ENCODE results near the gene ZMYND8. TPM values are rescaled to one million over a fixed set of nuclear protein-coding genes. Genes with fewer than 3 reads are reported as not detected.

Gene ZMYND8
- total and polyA plus RNA-seq, 2 of the 8 experiments (the other 6 are each of a cell fraction or from before 2014, with no cell fraction given), result 50.5 to 163 TPM

GRCh38 chr20:47347661-47348435 lies 8.7 kb downstream of the ZMYND8 start:
- CTCF ChIA-PET (ENCODE audit: partially characterized antibody), result interaction anchor here (0.5 to 4.4 kb wide), 9 partner anchors 13 to 75 kb away, joined by 3 to 19 read pairs (median 4); no protein-coding TSS in a partner anchor
- no peak overlapping the region for H3K14ac ChIP-seq (ENCODE audit: insufficient read length)
- POLR2A ChIA-PET (ENCODE audit: partially characterized antibody), result interaction anchor here (1.3 to 42.1 kb wide), 5 partner anchors 9 to 32 kb away, joined by 3 to 1191 read pairs (median 16); partner anchors contain the start of gene ZMYND8
- no peak overlapping the region for H3K23ac ChIP-seq (ENCODE audit: insufficient read length)
- peak overlapping the region in 1 of 4 experiments; percentile 13; a peak in 1 of 7 replicates for H3K9ac ChIP-seq (replicated peaks in 1 of 4; ENCODE audit: extremely low read depth in 1 of 4, low read depth in 3 of 4, low read length in 3 of 4)
- H3K4me1 ChIP-seq (replicated peaks in 1 of 4; ENCODE audit: control insufficient read depth in 3 of 4, insufficient read depth in 4 of 4, low read length in 3 of 4), result peaks cover 38 to 65% (median 43%) of the 10 kb centered on the region in 4 experiments
- peaks cover 51 to 99% of the 10 kb centered on the region in 2 experiments for H3K79me2 ChIP-seq (ENCODE audit: control insufficient read depth in 1 of 2, insufficient read depth in 2 of 2, low read length in 2 of 2)
- peak overlapping the region; percentile 39 to 67; a peak in 3 of 4 replicates for H3K4me2 ChIP-seq (ENCODE audit: insufficient read depth in 1 of 2, low read depth in 2 of 2, low read length in 2 of 2)
- peak overlapping the region; percentile 61 for H3K4ac ChIP-seq (replicated peaks; ENCODE audit: insufficient read length, low read depth, low read length)
- no peak overlapping the region; the same call in 1 of the 2 replicates for H3K18ac ChIP-seq (ENCODE audit: extremely low read depth, low read length)
- DNase-seq (ENCODE audit: low read depth in 1 of 2, low spot score in 2 of 2), result no peak
- H4K8ac ChIP-seq (ENCODE audit: extremely low read depth, insufficient read depth, low read length), result no peak overlapping the region
- H3K79me1 ChIP-seq (ENCODE audit: low read depth, low read length), result peaks cover 10% of the 10 kb centered on the region
- H3K56ac ChIP-seq (replicated peaks; ENCODE audit: insufficient read length, low read depth, low read length), result peak overlapping the region; percentile 63
- H3K23me2 ChIP-seq (ENCODE audit: low read depth, low read length), result no peaks in the 10 kb centered on the region
- H2BK120ac ChIP-seq (replicated peaks; ENCODE audit: low read depth, low read length), result no peak overlapping the region
- H2AFZ ChIP-seq (ENCODE audit: low read length), result no peak overlapping the region
- no peaks in the 10 kb centered on the region for H3K27me3 ChIP-seq (replicated peaks in 1 of 4; ENCODE audit: control insufficient read depth in 3 of 4, extremely low read depth in 1 of 4, insufficient read depth in 3 of 4, low read length in 3 of 4)
- no peak overlapping the region for H2AK5ac ChIP-seq (ENCODE audit: low read depth, low read length)
- peak overlapping the region; percentile 66 for H3K27ac ChIP-seq (ENCODE audit: low read depth, low read length)
- no peak overlapping the region; the same call in 1 of the 2 replicates for H2BK12ac ChIP-seq (ENCODE audit: low read depth, low read length)
- H2BK20ac ChIP-seq (ENCODE audit: low read length), result no peak overlapping the region
- peak overlapping the region in 1 of 4 experiments; percentile 19; a peak in 1 of 8 replicates for H3K4me3 ChIP-seq (ENCODE audit: extremely low read depth in 1 of 4, insufficient read depth in 2 of 4, low read depth in 3 of 4, low read length in 4 of 4)
- FAIRE-seq, result no peak
- H2BK15ac ChIP-seq (ENCODE audit: low read length), result no peak overlapping the region
- H4K91ac ChIP-seq (replicated peaks; ENCODE audit: insufficient read length, low read length), result peak overlapping the region; percentile 63
- H2BK5ac ChIP-seq (ENCODE audit: low read depth, low read length), result 0 out of 2 replicates have a peak overlapping the region, but pooled peaks have one; percentile 29
- no peaks in the 10 kb centered on the region for H4K20me1 ChIP-seq (replicated peaks in 1 of 2; ENCODE audit: control insufficient read depth in 1 of 2, insufficient read depth in 2 of 2, low read length in 2 of 2)
- WGBS, 2 experiments (ENCODE audit: extremely low coverage in 1 of 2, insufficient coverage in 1 of 2, insufficient read length in 1 of 2, insufficient replicate concordance in 2 of 2, low coverage in 1 of 2, low lambda C conversion rate in 2 of 2, missing lambda C conversion rate in 1 of 2), result 71% methylated on average over 4 of the region's 4 CpGs; no CpG with 5 or more reads in 1 of the 2 experiments
- H3K36me3 ChIP-seq (ENCODE audit: control insufficient read depth in 2 of 4, insufficient read depth in 4 of 4, low read length in 3 of 4), result peaks cover 0 to 35% (median 0%) of the 10 kb centered on the region in 4 experiments; a peak in 4 of 8 replicates
- H4K5ac ChIP-seq (ENCODE audit: insufficient read length, low read depth, low read length), result peak overlapping the region; percentile 33
- H3K9me3 ChIP-seq (ENCODE audit: insufficient read depth in 2 of 2, low read depth in 1 of 2, low read length in 1 of 2), result no peaks in the 10 kb centered on the region
- TF ChIP-seq BRCA1 (IDR thresholded peaks at IDR 0.05; ENCODE audit: low read depth, low read length) (no peak), FOSL1 (IDR thresholded peaks at IDR 0.05; ENCODE audit: insufficient read depth, low read depth, low read length) (no peak), RXRA (IDR thresholded peaks at IDR 0.05; ENCODE audit: insufficient read depth, low read depth, low read length) (no peak), GABPA (IDR thresholded peaks at IDR 0.05; ENCODE audit: borderline replicate concordance, insufficient read depth, low read length) (no peak), MAFK (IDR thresholded peaks at IDR 0.05; ENCODE audit: low read depth, low read length) (no peak), EP300 (IDR thresholded peaks at IDR 0.05; ENCODE audit: borderline replicate concordance in 1 of 2, low read depth in 2 of 2, low read length in 2 of 2) (no peak), ATF3 (IDR thresholded peaks at IDR 0.05; ENCODE audit: insufficient read depth, low read depth, low read length) (no peak), EGR1 (IDR thresholded peaks at IDR 0.05; ENCODE audit: borderline replicate concordance, low read depth, low read length) (no peak), RFX5 (IDR thresholded peaks at IDR 0.05; ENCODE audit: borderline replicate concordance, low read depth, low read length) (no peak), ASH2L (IDR thresholded peaks at IDR 0.05; ENCODE audit: low read length) (no peak), TCF12 (IDR thresholded peaks at IDR 0.05; ENCODE audit: low read depth, low read length) (no peak)

All from H1 (cell line).